Heart right ventricle (tissue), 16 donors: ENCODE results near the gene KCNC1. TPM values are rescaled to one million over a fixed set of nuclear protein-coding genes. Genes with fewer than 3 reads are reported as not detected.
A peak's percentile ranks its signal among the peaks of the same experiment; 100 is the strongest.

Source experiments
- ATAC-seq, 8 donors: fragments of 200-7000 bp; cut with Tn5 transposase; one replicate each; pipeline ENCODE4 v1.9.1; 2020; ENCODE audit warnings: mild to moderate bottlenecking in 8 of 8, moderate library complexity in 8 of 8, moderate number of reproducible peaks in 1 of 8
- DNase-seq, 2 donors: peaks; one replicate each; pipeline ENCODE4 v3.0.0-alpha.2; 2020
- H3K27ac ChIP-seq, 10 donors: fragments of 200-600 bp; sonication (generic) in 2 of 10; one replicate each; pipeline versions ENCODE4 v1.5.0 to v1.8.0; 2020 to 2022; ENCODE audit warnings: mild to moderate bottlenecking in 3 of 10
- H3K27me3 ChIP-seq, 7 donors: fragments of 200-600 bp; one replicate each; pipeline ENCODE4 v1.8.0; 2021 to 2022; ENCODE audit warnings: mild to moderate bottlenecking in 2 of 7
- H3K36me3 ChIP-seq, 9 donors: fragments of 200-600 bp; sonication (generic) in 1 of 9; one replicate each; pipeline versions ENCODE4 v1.5.0 to v1.8.0; 2020 to 2022; ENCODE audit warnings: mild to moderate bottlenecking in 2 of 9
- H3K4me1 ChIP-seq, 9 donors: fragments of 200-600 bp; sonication (generic) in 1 of 9; one replicate each; pipeline versions ENCODE4 v1.5.0 to v1.8.0; 2020 to 2022; ENCODE audit warnings: mild to moderate bottlenecking in 4 of 9
- H3K4me3 ChIP-seq, 10 donors: fragments of 200-600 bp; sonication (generic) in 2 of 10; one replicate each; pipeline versions ENCODE4 v1.5.0 to v1.8.0; 2020 to 2022; ENCODE audit warnings: mild to moderate bottlenecking in 7 of 10, moderate library complexity in 2 of 10
- H3K9me3 ChIP-seq, 11 donors: fragments of 200-600 bp in 10 of 11; sonication (generic) in 2 of 11; one replicate each; pipeline versions ENCODE4 v1.5.0 to v1.8.0; 2013 to 2022; ENCODE audit warnings: mild to moderate bottlenecking in 2 of 11, control low read depth in 1 of 11, moderate library complexity in 1 of 11
- WGBS, 2 donors: extraction: QIAGEN DNeasy Blood & Tissue Kit; methylation state at CpG; one replicate each; pipeline ENCODE4 v1.1.7; 2013; ENCODE audit warnings: inconsistent platforms in 1 of 2; 5-methylcytosine and 5-hydroxymethylcytosine counted together
- intact Hi-C, 10 donors: fragments of 100-400 bp; cut with DNase I; formaldehyde crosslinking; loops; one replicate each; pipeline versions ENCODE4 v1.11.1 to v1.14.2; 2022
- polyA plus RNA-seq, 2 donors: library from polyadenylated mRNA; stranded (reverse); fragments of 200-250 nt; gene quantifications; one replicate each; pipeline ENCODE4 v1.2.3, GENCODE V29; 2013
- total RNA-seq, 10 donors: library from RNA; stranded (reverse); fragmentation: NEBNext Ultra II Directional in 3 of 10; extraction: Animal tissue kit (Norgen Biotek cat#: 25700) in 3 of 10; gene quantifications; one replicate each; pipeline versions ENCODE4 v1.2.1 to v1.2.4, GENCODE V29; 2021 to 2023
- TF ChIP-seq, protein P1 (sequence below), 9 donors: fragments of 200-600 bp; sonication (generic) in 2 of 9; IDR thresholded peaks; one replicate each; pipeline versions ENCODE4 v1.5.0 to v1.8.0; 2021 to 2022; ENCODE audit warnings: antibody characterized with exemption in 9 of 9, mild to moderate bottlenecking in 5 of 9, moderate library complexity in 1 of 9
- donor health status: Arrhythmogenic right ventricular cardiomyopathy.
- donor health status: ischemic (EF 13 %, LVEDD 7.1; RV severe dilation, severe dysfunction).
- donor health status: healthy with polysubstance abuse.
- donor health status: DM: no; HTN: yes; CAD: no.
- donor health status: DM: no; HTN: no; CAD: no.
- donor health status: ischemic (EF 25% LVEDD 6.9; RV normal size, moderate dysfunction).
- donor health status: ischemic (EF 25% LVEDD 5.7; RV mildly dilated, moderate dysfunction).
- donor health status: healthy.
- donor health status: DM: yes; HTN: yes; CAD: no.
- donor health status: Ischemic cardiomyopathy.
- donor health status: ischemic (EF 35%, LVEDD 5.7; RV mildly dilated, moderate dysfunction).
- donor health status: nonischemic (EF 11% LVEDD 7.7; RV severe dilation, severe dysfunction).
- donor health status: DM: yes; HTN: yes; CAD: no.
- donor health status: PGD.
- donor health status: ischemic (EF 29% LVEDD 5.4; RV normal size, mild dysfunction).
- donor health status: nonischemic (EF 23%, LVEDD 6.1; RV moderate dilation, normal function).

KCNC1 gene
- total and polyA plus RNA-seq, 12 donors: 0.04 to 0.09 (median 0.06) TPM; not detected in 8

DNA sequence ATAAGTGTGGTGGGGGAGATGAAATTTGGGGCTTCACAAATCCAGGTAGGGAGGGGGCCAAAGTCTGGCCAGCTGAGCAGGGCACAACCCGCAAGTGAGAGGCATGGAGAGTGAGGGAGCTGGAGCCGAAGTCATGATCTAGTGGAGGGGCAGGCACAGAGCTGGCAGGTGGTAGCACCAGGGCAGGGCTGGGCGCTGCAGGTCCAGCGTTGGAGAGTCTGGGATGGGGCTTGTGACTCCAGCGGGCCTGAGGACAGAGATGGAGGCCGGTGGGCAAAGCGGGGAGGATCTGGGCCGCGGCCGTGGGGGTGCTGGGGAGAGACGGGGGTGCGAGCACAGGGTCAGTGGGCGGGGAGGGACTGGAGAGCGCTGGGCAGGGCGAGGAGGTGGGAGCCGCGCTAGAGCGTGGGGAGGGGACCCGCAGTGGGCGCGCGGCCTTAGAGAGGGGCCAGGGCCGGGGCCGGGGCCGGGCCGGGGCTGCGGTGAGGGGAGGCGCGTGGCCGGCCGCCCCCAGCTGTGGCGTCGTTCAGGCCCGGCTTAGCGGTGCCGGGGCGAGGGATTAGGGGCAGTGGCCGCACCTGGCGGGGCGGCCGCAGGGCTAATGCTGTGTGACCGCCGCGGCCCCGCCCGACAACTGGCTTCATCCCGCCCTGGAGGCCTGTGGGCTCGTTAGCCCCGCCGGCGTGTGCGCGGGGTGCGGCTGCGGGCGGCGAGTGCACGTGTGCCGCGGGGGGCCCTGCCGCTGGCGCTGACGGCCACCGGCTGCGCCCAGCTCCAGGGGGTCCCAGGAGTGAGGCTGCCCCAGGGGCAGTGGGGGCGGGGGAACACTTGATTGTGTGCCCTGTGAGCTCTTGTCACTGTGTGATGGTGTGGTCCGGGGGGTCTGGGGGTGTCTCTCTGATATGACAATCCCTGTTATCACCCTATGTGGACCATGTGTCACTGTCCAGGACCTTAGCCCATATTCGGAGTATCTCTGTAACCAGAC is 38.8 kb upstream of the KCNC1 start:
- peak overlapping the region in 2 of 10 donors; percentile 5 to 16 for H3K4me3 ChIP-seq
- no peaks in the 10 kb centered on the region for H3K9me3 ChIP-seq
- peaks cover 4 to 63% (median 57%) of the 10 kb centered on the region in 7 donors for H3K27me3 ChIP-seq
- TF ChIP-seq, protein P1, sequence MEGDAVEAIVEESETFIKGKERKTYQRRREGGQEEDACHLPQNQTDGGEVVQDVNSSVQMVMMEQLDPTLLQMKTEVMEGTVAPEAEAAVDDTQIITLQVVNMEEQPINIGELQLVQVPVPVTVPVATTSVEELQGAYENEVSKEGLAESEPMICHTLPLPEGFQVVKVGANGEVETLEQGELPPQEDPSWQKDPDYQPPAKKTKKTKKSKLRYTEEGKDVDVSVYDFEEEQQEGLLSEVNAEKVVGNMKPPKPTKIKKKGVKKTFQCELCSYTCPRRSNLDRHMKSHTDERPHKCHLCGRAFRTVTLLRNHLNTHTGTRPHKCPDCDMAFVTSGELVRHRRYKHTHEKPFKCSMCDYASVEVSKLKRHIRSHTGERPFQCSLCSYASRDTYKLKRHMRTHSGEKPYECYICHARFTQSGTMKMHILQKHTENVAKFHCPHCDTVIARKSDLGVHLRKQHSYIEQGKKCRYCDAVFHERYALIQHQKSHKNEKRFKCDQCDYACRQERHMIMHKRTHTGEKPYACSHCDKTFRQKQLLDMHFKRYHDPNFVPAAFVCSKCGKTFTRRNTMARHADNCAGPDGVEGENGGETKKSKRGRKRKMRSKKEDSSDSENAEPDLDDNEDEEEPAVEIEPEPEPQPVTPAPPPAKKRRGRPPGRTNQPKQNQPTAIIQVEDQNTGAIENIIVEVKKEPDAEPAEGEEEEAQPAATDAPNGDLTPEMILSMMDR (IDR thresholded peaks at IDR 0.05): no peak
- no peaks in the 10 kb centered on the region for H3K4me1 ChIP-seq
- DNase-seq (no peak), ATAC-seq (peak in 1 of 8 donors; percentile 8)
- no peaks in the 10 kb centered on the region for H3K36me3 ChIP-seq
- H3K27ac ChIP-seq: no peak overlapping the region
- intact Hi-C loops: no loop called here
- 8 to 9% methylated on average over 59 to 68 of the region's 68 CpGs for WGBS, 2 donors

- DNase-seq (no peak), ATAC-seq (no peak)
- Histone ChIP-seq H3K4me3 (no peak overlapping the region), H3K36me3 (no peaks in the 10 kb centered on the region), H3K27me3 (peaks cover 4 to 58% (median 53%) of the 10 kb centered on the region in 7 donors), H3K9me3 (no peaks in the 10 kb centered on the region), H3K4me1 (no peaks in the 10 kb centered on the region), H3K27ac (no peak overlapping the region)
- TF ChIP-seq, protein P1 (IDR thresholded peaks at IDR 0.05): no peak
- 74 to 78% methylated on average over 5 of the region's 5 CpGs for WGBS, 2 donors
- intact Hi-C loops: no loop called here
These were observed 37.8 kb upstream of the KCNC1 start for GRCh38 chr11:17696741-17697140.

- no peak for DNase-seq
- peak in 1 of 8 donors; percentile 32 for ATAC-seq
- H3K4me1 ChIP-seq: no peaks in the 10 kb centered on the region
- TF ChIP-seq, protein P1 (IDR thresholded peaks at IDR 0.05): no peak
- H3K27me3 ChIP-seq: peaks cover 4 to 52% (median 47%) of the 10 kb centered on the region in 7 donors
- H3K9me3 ChIP-seq: no peaks in the 10 kb centered on the region
- intact Hi-C loops: no loop called here
- 62 to 64% methylated on average over 6 of the region's 6 CpGs for whole genome bisulfite sequencing, 2 donors
- no peak overlapping the region for H3K27ac ChIP-seq
- H3K4me3 ChIP-seq: no peak overlapping the region
- no peaks in the 10 kb centered on the region for H3K36me3 ChIP-seq
These were observed 37.2 kb upstream of the KCNC1 start for GRCh38 chr11:17697175-17697949.
